GM23248 (cell line): Measurements from ENCODE around the gene RBPJ. TPM values are rescaled to one million over a fixed set of nuclear protein-coding genes. Genes with fewer than 3 reads are reported as not detected.
"Not testable (repeated sequence)": the region's sequence is repeated elsewhere in the genome, so short reads cannot be mapped to it uniquely, and the experiment has no call there.

Experiments
- DNase-seq: peaks from one replicate; pipeline ENCODE4 v3.0.0-alpha.2; 2015
- H2AFZ ChIP-seq: fragments of 200-600 bp; sonication (generic); 2 replicates; pipeline ENCODE4 v1.6.1; 2016; ENCODE audit warnings: antibody characterized with exemption
- H3F3A ChIP-seq: fragments of 200-600 bp; sonication (generic); 2 replicates; pipeline ENCODE4 v1.6.1; 2016; ENCODE audit warnings: mild to moderate bottlenecking, antibody characterized with exemption, mixed run types; ENCODE audit not compliant: insufficient read depth
- H3K27ac ChIP-seq: fragments of 200-600 bp; sonication (generic); 2 replicates; pipeline ENCODE4 v1.5.1; 2016; ENCODE audit warnings: mild to moderate bottlenecking
- H3K27me3 ChIP-seq: fragments of 200-600 bp; sonication (generic); replicated peaks from 2 replicates; pipeline ENCODE4 v1.6.1; 2016; ENCODE audit warnings: mild to moderate bottlenecking; ENCODE audit not compliant: insufficient read depth
- H3K36me3 ChIP-seq: fragments of 200-600 bp; sonication (generic); 2 replicates; pipeline ENCODE4 v1.6.1; 2016; ENCODE audit warnings: low read depth, mild to moderate bottlenecking
- H3K4me1 ChIP-seq: fragments of 200-600 bp; sonication (generic); 2 replicates; pipeline ENCODE4 v1.6.1; 2016; ENCODE audit warnings: mild to moderate bottlenecking; ENCODE audit not compliant: insufficient read depth
- H3K4me2 ChIP-seq: fragments of 200-600 bp; sonication (generic); one replicate; pipeline ENCODE4 v1.6.1; 2016; ENCODE audit warnings: mild to moderate bottlenecking; ENCODE audit not compliant: unreplicated experiment
- H3K4me3 ChIP-seq: fragments of 200-600 bp; sonication (generic); 2 replicates; pipeline ENCODE4 v1.5.1; 2016; ENCODE audit warnings: mild to moderate bottlenecking
- H3K79me2 ChIP-seq: fragments of 200-600 bp; sonication (generic); 2 replicates; pipeline ENCODE4 v1.6.1; 2016; ENCODE audit warnings: mild to moderate bottlenecking; ENCODE audit not compliant: insufficient read depth
- H3K9ac ChIP-seq: fragments of 200-600 bp; sonication (generic); 2 replicates; pipeline ENCODE4 v1.6.1; 2016; ENCODE audit warnings: mild to moderate bottlenecking
- H3K9me2 ChIP-seq: fragments of 200-600 bp; sonication (generic); 2 replicates; pipeline ENCODE4 v1.6.1; 2016; ENCODE audit warnings: mixed run types, mild to moderate bottlenecking, moderate library complexity; ENCODE audit not compliant: insufficient read depth
- H3K9me3 ChIP-seq: fragments of 200-600 bp; sonication (generic); one replicate; pipeline ENCODE4 v1.6.1; 2017; ENCODE audit warnings: low read depth
- H4K20me1 ChIP-seq: fragments of 200-600 bp; sonication (generic); 2 replicates; pipeline ENCODE4 v1.6.0; 2016; ENCODE audit not compliant: insufficient read depth
- EZH2 ChIP-seq: fragments of 200-600 bp; sonication (generic); IDR thresholded peaks from 2 replicates; pipeline ENCODE4 v1.6.1; 2018; ENCODE audit warnings: antibody characterized with exemption, mild to moderate bottlenecking; ENCODE audit not compliant: insufficient read depth, poor library complexity, severe bottlenecking
- EZH2phosphoT487 ChIP-seq: fragments of 200-600 bp; sonication (generic); IDR thresholded peaks from 2 replicates; pipeline ENCODE4 v1.6.1; 2018; ENCODE audit warnings: antibody characterized with exemption, moderate library complexity, mild to moderate bottlenecking, low read depth; ENCODE audit not compliant: insufficient read depth
- WGBS, 2 experiments: methylation state at CpG; one replicate each; pipeline ENCODE4 v1.1.6; 2015 to 2017; ENCODE audit warnings: low lambda C conversion rate in 2 of 2, low coverage in 1 of 2; ENCODE audit errors: missing lambda C conversion rate in 2 of 2; 5-methylcytosine and 5-hydroxymethylcytosine counted together
- in situ Hi-C: fragments of 300-500 bp; cut with MboI; formaldehyde crosslinking; loops from 2 replicates; pipeline ENCODE4 v1.15.0; 2020
- polyA plus RNA-seq: library from polyadenylated mRNA; unstranded; fragments of >200 nt; fragmentation: Nextera tagmentation; extraction: Ambion mirVana; gene quantifications from 2 replicates; pipeline ENCODE4 v1.2.1, GENCODE V29; 2016
- total RNA-seq: library from RNA; depleted of rRNA; stranded (reverse); fragments of >200 nt; shearing (Covaris generic); gene quantifications from 2 replicates; pipeline ENCODE4 v1.2.3, GENCODE V29; 2014

RBPJ gene
- total and polyA plus RNA-seq, 2 experiments from 2014 or later, result 70.7 to 85.4 TPM

GRCh38 chr4:26307037-26307800, 13.6 kb upstream of the RBPJ start:
- TF ChIP-seq EZH2 (no peak), EZH2phosphoT487 (no peak)
- Histone ChIP-seq H3K9ac (no peak overlapping the region), H3K79me2 (no peaks in the 10 kb centered on the region), H3K9me3 (no peaks in the 10 kb centered on the region), H3K4me3 (no peak overlapping the region), H3K4me1 (no peaks in the 10 kb centered on the region), H3K36me3 (no peaks in the 10 kb centered on the region), H3K9me2 (no peaks in the 10 kb centered on the region), H3K27ac (no peak overlapping the region), H2AFZ (no peak overlapping the region), H4K20me1 (no peaks in the 10 kb centered on the region), H3K27me3 (no peaks in the 10 kb centered on the region), H3K4me2 (no peak overlapping the region), H3F3A (no peaks in the 10 kb centered on the region)
- WGBS, 2 experiments, result 45 to 59% methylated on average over 6 of the region's 6 CpGs
- in situ Hi-C loops, result no loop called here
- peak; percentile 18 for DNase-seq

- Histone ChIP-seq H3K79me2 (no peaks in the 10 kb centered on the region), H3K9me2 (no peaks in the 10 kb centered on the region), H3K9me3 (no peaks in the 10 kb centered on the region), H3K9ac (no peak overlapping the region), H3F3A (no peaks in the 10 kb centered on the region), H3K4me2 (no peak overlapping the region), H3K36me3 (no peaks in the 10 kb centered on the region), H4K20me1 (no peaks in the 10 kb centered on the region), H3K27ac (no peak overlapping the region), H3K4me1 (no peaks in the 10 kb centered on the region), H3K4me3 (no peak overlapping the region), H3K27me3 (no peaks in the 10 kb centered on the region), H2AFZ (no peak overlapping the region)
- TF ChIP-seq EZH2phosphoT487 (no peak), EZH2 (no peak)
- in situ Hi-C loops, result no loop called here
- no peak for DNase-seq
Observed at GRCh38 chr4:26308568-26308967, 12.2 kb upstream of the RBPJ start.

GRCh38 chr4:26310264-26310663, 10.6 kb upstream of the RBPJ start:
- Histone ChIP-seq H3K4me3 (no peak overlapping the region), H3K79me2 (no peaks in the 10 kb centered on the region), H3K4me2 (no peak overlapping the region), H3K9ac (no peak overlapping the region), H3K27me3 (no peaks in the 10 kb centered on the region), H3K9me3 (no peaks in the 10 kb centered on the region), H3F3A (no peaks in the 10 kb centered on the region), H4K20me1 (no peaks in the 10 kb centered on the region), H3K4me1 (no peaks in the 10 kb centered on the region), H3K9me2 (no peaks in the 10 kb centered on the region), H2AFZ (no peak overlapping the region), H3K36me3 (no peaks in the 10 kb centered on the region), H3K27ac (no peak overlapping the region)
- DNase-seq, result no peak
- TF ChIP-seq EZH2 (no peak), EZH2phosphoT487 (no peak)
- WGBS, 2 experiments, result 73 to 76% methylated on average over 2 of the region's 2 CpGs
- in situ Hi-C loops, result no loop called here

GRCh38 chr4:26311633-26312032, 9.2 kb upstream of the RBPJ start:
- no peaks in the 10 kb centered on the region for H4K20me1 ChIP-seq
- no peak for DNase-seq
- no peaks in the 10 kb centered on the region for H3K27me3 ChIP-seq
- TF ChIP-seq EZH2, result no peak
- TF ChIP-seq EZH2phosphoT487, result no peak
- no peaks in the 10 kb centered on the region for H3K4me1 ChIP-seq
- no peaks in the 10 kb centered on the region for H3K36me3 ChIP-seq
- H3F3A ChIP-seq, result no peaks in the 10 kb centered on the region
- H3K9me2 ChIP-seq, result no peaks in the 10 kb centered on the region
- no peak overlapping the region for H2AFZ ChIP-seq
- no peak overlapping the region for H3K4me3 ChIP-seq
- no peak overlapping the region for H3K9ac ChIP-seq
- no peaks in the 10 kb centered on the region for H3K9me3 ChIP-seq
- no peaks in the 10 kb centered on the region for H3K79me2 ChIP-seq
- no peak overlapping the region for H3K27ac ChIP-seq
- no peak overlapping the region for H3K4me2 ChIP-seq
- in situ Hi-C loops, result no loop called here

GRCh38 chr4:26315316-26315932, 5.4 kb upstream of the RBPJ start:
- H4K20me1 ChIP-seq, H3K4me3 ChIP-seq, H3K4me2 ChIP-seq, H3K36me3 ChIP-seq, H3K9me3 ChIP-seq, H3K9me2 ChIP-seq, H3K9ac ChIP-seq, H2AFZ ChIP-seq, H3K27me3 ChIP-seq, H3K27ac ChIP-seq, H3K79me2 ChIP-seq, H3K4me1 ChIP-seq, DNase-seq, in situ Hi-C loops: not testable (repeated sequence)
- 87 to 94% methylated on average over 8 of the region's 8 CpGs for WGBS, 2 experiments
- peaks cover 10% of the 10 kb centered on the region; the same call in 1 of the 2 replicates for H3F3A ChIP-seq
